Tibial nerve (tissue), 3 donors: ENCODE data around the gene TMEM131L.
A peak's percentile ranks its signal among the peaks of the same experiment; 100 is the strongest.

ENCODE experiments used
- CTCF ChIP-seq, 5 experiments: fragments of 200-600 bp in 3 of 5; fragments of 450-650 bp in 2 of 5; sonication (generic) in 3 of 5; IDR thresholded peaks; one replicate each; pipeline ENCODE4 v1.5.1; 2016 to 2019; ENCODE audit warnings: antibody characterized with exemption in 5 of 5, mild to moderate bottlenecking in 3 of 5, moderate library complexity in 2 of 5
- POLR2A ChIP-seq, 2 donors: fragments of 450-650 bp; IDR thresholded peaks; one replicate each; pipeline ENCODE4 v1.6.1; 2017; ENCODE audit warnings: antibody characterized with exemption in 2 of 2, mild to moderate bottlenecking in 2 of 2, moderate library complexity in 2 of 2

DNA sequence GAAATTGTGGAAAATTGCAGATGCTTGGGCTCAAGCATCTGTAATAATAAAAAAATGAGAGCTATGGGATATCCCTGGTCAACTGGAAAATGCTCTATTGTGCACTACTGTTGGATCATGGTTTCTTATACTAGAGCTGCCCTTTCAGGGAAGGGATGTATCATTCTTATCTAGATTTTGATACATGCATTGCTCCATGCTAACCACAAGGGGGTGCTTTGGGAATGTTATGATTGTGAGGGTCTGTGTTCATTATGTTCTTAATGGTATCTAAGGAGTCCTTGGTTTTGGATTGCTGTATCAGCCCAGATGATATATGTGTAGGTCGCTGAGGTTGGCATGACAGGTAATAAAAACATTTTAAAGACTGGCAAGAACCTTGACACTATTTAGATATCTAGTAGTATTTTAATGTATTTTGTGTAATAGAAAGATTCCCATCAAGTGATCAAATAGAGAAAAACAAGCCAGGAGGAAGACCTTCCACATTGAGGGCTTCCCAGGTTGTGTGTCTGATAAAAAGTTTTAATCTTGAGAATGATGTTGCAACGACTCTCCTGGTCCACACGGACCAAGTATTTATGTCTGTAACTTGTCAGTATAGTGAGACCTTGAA lies 168.7 kb downstream of the TMEM131L start:
- TF ChIP-seq POLR2A (IDR thresholded peaks at IDR 0.05) (no peak), CTCF (IDR thresholded peaks at IDR 0.05) (peak; percentile 32 to 59 (median 43))
